AG04449 (cell line): ENCODE data around the gene SGCG.
"Not testable (repeated sequence)": the region's sequence is repeated elsewhere in the genome, so short reads cannot be mapped to it uniquely, and the experiment has no call there.

ENCODE experiments used
- CTCF ChIA-PET: fragments of 350-600 bp; formaldehyde crosslinking; extraction: SDS; loops from one replicate; lab custom pipeline; 2021; ENCODE audit warnings: antibody characterized with exemption; lab: Yijun Ruan, JAX
- POLR2A ChIA-PET: fragments of 400-600, 350-600 bp; formaldehyde crosslinking; extraction: SDS; loops from one replicate; lab custom pipeline; 2020; ENCODE audit warnings: antibody characterized with exemption, inconsistent platforms; lab: Yijun Ruan, JAX
- DNase-seq: peaks from one replicate; pipeline ENCODE4 v3.0.0-alpha.2; 2010; ENCODE audit warnings: low read depth, low spot score
- H3K4me3 ChIP-seq: 2 replicates; pipeline ENCODE4 v1.5.1; 2011; ENCODE audit warnings: low read depth, mild to moderate bottlenecking, control low read depth, low read length
- TF ChIP-seq, protein P1 (sequence below): IDR thresholded peaks from one replicate; pipeline ENCODE4 v1.5.1; 2011; ENCODE audit warnings: mild to moderate bottlenecking, moderate library complexity, low read length, control low read depth, inconsistent platforms; ENCODE audit not compliant: insufficient read depth; ENCODE audit errors: missing control alignments

SGCG gene, protein sequence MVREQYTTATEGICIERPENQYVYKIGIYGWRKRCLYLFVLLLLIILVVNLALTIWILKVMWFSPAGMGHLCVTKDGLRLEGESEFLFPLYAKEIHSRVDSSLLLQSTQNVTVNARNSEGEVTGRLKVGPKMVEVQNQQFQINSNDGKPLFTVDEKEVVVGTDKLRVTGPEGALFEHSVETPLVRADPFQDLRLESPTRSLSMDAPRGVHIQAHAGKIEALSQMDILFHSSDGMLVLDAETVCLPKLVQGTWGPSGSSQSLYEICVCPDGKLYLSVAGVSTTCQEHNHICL

DNA sequence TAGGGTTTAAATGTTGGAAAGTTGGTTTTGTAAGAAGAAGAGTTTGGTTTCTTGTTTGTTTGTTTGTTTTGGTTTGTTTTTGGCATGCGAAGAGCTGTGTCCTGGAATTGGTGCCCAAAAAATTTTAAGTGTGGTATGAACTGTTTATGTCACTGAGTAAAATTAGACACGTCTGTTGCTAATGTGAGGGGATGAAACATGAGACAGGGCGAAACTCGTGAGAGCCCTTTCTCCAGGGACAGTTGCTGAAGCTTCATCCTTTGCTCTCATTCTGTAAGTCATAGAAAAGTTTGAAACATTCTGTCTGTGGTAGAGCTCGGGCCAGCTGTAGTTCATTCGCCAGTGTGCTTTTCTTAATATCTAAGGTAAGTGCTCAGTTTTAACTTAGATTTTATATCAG lies at the start of gene SGCG:
TSS of gene SGCG (plus strand) at position 269 of the 400 bp plus-strand sequence. CDS start 22,716 bp downstream, outside the sequence.
- no peak within 1 kb of the TSS for H3K4me3 ChIP-seq
- no peak for DNase-seq
- POLR2A ChIA-PET = no interaction called here
- TF ChIP-seq, protein P1, sequence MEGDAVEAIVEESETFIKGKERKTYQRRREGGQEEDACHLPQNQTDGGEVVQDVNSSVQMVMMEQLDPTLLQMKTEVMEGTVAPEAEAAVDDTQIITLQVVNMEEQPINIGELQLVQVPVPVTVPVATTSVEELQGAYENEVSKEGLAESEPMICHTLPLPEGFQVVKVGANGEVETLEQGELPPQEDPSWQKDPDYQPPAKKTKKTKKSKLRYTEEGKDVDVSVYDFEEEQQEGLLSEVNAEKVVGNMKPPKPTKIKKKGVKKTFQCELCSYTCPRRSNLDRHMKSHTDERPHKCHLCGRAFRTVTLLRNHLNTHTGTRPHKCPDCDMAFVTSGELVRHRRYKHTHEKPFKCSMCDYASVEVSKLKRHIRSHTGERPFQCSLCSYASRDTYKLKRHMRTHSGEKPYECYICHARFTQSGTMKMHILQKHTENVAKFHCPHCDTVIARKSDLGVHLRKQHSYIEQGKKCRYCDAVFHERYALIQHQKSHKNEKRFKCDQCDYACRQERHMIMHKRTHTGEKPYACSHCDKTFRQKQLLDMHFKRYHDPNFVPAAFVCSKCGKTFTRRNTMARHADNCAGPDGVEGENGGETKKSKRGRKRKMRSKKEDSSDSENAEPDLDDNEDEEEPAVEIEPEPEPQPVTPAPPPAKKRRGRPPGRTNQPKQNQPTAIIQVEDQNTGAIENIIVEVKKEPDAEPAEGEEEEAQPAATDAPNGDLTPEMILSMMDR = no peak
- CTCF ChIA-PET = interaction anchor here (0.6 kb wide), 1 partner anchor 12 kb away, joined by 3 read pairs; no protein-coding TSS in a partner anchor

DNA sequence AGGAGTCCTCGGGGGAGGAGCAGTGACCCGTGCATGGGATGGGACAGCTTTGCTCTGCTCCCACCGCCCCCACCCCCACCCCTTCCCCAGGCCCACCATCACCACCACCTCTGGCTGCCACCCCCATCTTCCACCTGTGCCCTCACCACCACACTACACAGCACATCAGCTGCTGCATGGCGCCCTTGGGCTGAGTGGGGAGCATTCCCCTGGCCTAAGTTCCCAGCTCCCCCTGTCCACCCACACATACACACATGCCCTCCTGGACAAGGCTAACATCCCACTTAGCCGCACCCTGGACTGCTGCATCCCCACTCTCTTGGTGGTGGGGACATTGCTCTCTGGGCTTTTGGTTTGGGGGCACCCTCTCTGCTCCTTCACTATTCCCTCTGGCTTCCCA lies 46.2 kb upstream of the SGCG start:
- TF ChIP-seq, protein P1 = no peak
- CTCF ChIA-PET = no interaction called here

DNA sequence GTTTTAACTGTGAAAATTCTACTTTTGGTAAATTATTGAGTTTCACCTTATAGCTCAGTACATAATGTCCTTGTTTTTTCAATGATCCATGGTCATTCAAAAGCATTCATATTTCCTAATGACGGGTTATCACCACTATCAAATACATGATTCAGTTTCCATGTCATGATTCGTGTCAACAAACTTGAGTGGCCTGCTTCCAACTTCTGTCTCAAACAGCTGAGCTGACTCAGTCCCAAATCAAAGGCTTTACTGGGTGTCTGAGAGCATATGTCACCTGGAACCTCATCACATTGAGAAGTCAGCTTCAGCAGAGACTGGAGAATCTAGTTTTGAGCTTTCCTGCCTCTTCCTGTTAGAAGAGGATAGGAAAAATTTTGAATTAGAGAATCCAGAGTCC lies 40.3 kb upstream of the SGCG start:
- no peak overlapping the region for H3K4me3 ChIP-seq
- ChIA-PET POLR2A (no interaction called here), CTCF (no interaction called here)
- TF ChIP-seq, protein P1 = no peak
- no peak for DNase-seq

More for the DNA sequence above, 46.2 kb upstream of the SGCG start:
- DNase-seq = no peak
- H3K4me3 ChIP-seq = no peak overlapping the region
- POLR2A ChIA-PET = no interaction called here

DNA sequence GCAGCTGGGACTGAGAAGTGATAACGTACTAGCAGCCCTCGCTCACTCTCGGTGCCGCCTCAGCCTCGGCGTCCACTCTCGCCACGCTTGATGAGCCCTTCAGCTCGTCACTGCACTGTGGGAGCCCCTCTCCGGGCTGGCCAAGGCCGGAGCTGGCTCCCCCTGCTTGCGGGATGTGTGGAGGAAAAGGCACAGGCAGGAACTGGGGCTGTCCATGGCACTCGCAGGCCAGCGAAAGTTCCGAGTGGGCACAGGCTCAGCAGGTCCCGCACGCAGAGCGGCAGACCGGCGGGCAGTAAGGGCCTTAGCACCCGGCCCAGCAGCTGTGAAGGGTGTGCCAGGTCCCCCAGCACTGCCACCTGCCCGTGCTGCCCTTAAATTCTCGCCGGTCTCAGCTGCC lies 38.8 kb upstream of the SGCG start:
- H3K4me3 ChIP-seq = no peak overlapping the region
- ChIA-PET CTCF (no interaction called here), POLR2A (no interaction called here)
- no peak for DNase-seq
- TF ChIP-seq, protein P1 = no peak

DNA sequence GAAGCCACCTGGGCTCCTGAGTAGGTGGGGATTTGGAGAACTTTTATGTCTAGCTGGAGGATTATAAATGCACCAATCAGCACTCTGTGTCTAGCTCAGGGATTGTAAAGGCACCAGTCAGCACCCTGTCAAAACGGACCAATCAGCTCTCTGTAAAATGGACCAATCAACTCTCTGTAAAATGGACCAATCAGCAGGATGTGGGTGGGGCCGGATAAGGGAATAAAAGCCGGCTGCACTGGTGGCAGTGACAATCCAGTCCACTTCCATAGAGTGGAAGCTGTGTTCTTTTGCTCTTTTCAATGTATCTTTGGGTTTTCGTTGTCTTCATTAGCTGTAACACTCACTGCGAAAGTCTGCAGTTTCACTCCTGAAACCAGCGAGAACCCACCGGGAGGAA lies 38.2 kb upstream of the SGCG start:
- POLR2A ChIA-PET, H3K4me3 ChIP-seq, DNase-seq, CTCF ChIA-PET: not testable (repeated sequence)

DNA sequence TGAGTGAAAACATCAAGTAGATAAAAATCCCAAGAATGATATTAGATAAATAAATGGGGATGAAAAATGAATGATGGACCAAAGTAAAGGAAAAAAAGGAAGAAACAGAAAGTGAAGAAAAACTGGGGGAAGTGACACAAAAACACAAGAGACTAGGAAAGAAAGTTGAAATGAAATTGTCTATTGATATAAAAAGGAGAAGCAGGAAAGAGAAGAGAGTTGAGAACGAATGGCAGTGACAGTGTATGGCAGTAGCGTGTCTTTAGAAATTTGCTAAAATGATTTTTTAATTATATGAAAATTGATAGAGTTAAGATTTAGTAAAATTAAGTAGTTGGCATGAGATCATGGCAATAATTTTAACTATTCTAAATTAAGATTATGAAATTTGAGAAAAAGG lies 36.3 kb upstream of the SGCG start:
- TF ChIP-seq, protein P1 = no peak
- CTCF ChIA-PET = no interaction called here

DNA sequence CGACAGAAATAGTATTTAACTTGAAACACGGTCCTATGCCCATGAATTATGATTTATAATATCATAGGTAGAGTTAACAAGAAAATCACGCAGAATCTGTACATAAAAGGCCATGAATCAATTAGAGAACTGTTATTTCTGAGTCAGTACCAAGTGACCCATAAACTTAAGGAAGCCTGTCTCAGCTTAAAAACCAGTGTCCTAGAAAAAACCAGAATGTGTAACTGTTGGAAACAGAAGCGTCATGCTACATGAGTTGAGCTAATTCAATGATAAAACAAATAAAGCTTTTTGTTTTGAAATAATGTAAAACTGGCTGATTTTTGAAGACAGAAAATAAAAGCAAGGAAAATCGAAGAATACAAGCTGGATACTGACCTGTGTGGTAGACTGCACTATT lies 34.8 kb upstream of the SGCG start:
- ChIA-PET CTCF (no interaction called here), POLR2A (no interaction called here)
- TF ChIP-seq, protein P1 = no peak
- no peak overlapping the region for H3K4me3 ChIP-seq
- no peak for DNase-seq

More for the DNA sequence above, 36.3 kb upstream of the SGCG start:
- POLR2A ChIA-PET = no interaction called here
- H3K4me3 ChIP-seq = no peak overlapping the region
- no peak for DNase-seq
